NCI-H526 (cell line): Measurements from ENCODE around the gene SMC6.

Experiments used
- DNase-seq, 2 experiments: peaks; one replicate each; lab custom pipeline; 2025; lab: John Stamatoyannopoulos, UW

SMC6 gene

DNA sequence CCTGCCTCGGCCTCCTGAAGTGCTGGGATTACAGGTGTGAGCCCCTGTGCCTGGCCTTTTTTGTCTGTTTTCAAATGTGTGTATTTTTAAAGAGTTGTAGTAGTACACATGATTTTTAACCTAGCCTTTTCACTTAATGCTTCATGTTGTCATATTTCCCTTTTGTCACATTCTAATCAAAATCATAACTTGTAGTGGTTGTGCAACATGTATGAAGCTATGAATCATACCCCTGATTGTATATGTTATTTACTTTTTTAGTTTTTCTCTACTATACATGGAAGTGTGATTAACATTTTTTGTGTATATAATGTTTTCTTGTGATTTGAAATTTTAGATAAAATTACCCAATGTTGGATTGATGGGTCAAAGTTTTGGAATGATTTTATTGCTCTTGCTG lies 8.8 kb upstream of the SMC6 start:
- no peak for DNase-seq

DNA sequence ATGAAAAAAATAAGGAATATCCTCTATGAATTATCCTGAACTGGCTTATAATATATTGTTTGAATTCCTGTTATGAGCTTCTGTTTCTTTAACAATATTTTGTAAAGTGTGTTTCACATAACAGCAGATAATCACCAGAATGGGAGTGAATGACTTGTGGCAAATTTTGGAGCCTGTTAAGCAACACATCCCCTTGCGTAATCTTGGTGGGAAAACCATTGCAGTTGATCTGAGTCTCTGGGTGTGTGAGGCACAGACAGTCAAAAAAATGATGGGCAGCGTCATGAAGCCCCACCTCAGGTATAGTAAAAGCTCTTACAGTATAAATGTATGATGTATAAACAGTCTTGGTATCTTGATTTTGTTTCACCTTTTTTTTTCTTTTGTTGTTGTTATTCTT lies 6.2 kb upstream of the SMC6 start:
- no peak for DNase-seq

DNA sequence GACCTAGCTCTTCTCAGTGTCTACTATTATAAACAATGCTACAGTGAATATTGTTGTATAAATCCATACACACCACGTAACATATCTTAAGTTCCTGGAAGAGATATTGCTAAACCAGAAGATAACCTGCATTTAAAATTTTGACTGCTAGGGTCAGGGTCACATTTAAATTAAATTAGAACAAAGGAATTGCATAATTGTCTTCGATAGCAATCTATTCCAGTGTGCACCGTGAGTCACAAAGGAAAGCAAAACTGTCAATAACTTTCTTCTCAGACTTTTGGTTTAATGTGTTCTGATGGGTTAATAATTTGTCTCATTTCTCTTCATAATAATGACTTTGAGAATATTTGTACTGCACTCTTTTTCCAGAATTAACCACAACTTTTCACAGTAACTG lies 4.5 kb upstream of the SMC6 start:
- DNase-seq, result no peak

DNA sequence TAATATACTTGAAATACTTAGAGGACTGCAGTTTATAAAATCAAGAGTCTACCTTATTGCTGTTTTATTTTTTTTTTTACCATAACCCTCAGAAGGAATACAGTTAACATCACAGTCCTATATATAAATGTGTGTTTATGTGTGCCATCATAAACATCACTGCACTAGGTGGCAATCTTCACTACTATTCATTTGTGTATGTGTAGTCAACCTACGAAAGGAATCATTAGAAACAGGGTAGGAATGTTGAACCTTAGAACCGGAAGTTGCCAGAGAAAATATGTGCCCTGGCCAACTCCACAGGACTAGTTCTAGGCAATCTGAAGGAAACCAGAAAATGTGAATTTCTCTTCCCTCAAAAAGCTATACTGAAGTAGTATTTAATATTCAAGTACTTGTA lies 3.7 kb upstream of the SMC6 start:
- peak in 1 of 2 experiments; percentile 5 for DNase-seq

DNA sequence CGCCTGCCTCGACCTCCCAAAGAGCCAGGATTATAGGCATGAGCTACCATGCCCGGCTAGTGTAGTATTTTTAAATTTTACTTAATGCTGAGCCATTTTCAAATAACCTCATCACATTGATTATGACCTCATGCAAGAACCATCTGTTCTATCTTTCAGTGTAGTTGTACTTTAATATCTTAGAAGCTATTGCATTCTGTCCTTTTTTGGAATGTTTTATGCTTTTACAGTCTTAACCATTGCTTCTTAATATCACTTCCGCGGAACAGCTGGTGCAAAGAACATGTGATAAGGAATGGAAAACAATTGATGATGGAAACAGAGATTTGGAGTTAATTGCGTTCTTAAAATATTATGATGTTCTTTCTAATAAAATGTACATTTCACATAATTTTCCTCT lies 3.1 kb upstream of the SMC6 start:
- no peak for DNase-seq

DNA sequence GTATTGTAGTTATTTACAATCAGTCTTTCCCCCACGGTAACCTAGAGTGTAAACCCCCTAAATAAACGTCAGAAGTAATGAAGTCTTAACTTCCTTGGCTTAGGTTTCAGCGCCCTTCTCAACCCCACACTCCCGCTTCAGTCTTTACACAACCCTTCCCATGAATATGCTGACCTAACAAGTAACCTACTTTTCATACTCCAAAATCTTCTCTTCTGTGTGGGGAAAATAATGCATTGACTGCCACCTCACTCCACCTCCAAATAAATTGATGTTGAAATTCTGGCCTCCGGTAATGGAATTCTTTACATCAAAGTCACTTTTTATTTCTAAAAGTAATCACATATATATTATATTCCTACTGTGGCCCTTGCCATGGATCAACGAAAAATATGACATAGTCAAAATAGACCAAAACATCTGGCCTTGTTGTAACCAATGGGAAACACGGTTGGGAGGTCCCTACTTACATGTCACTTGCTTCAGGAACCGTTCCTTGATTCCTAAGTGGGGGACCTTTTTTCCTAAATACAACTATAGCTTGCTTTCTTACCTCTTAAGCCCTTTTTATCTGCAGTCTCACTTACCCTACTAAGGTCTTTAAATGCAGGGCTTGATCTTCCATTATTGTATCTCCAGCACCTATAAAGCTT lies 1.3 kb upstream of the SMC6 start:
- peak; percentile 15 to 24 for DNase-seq

DNA sequence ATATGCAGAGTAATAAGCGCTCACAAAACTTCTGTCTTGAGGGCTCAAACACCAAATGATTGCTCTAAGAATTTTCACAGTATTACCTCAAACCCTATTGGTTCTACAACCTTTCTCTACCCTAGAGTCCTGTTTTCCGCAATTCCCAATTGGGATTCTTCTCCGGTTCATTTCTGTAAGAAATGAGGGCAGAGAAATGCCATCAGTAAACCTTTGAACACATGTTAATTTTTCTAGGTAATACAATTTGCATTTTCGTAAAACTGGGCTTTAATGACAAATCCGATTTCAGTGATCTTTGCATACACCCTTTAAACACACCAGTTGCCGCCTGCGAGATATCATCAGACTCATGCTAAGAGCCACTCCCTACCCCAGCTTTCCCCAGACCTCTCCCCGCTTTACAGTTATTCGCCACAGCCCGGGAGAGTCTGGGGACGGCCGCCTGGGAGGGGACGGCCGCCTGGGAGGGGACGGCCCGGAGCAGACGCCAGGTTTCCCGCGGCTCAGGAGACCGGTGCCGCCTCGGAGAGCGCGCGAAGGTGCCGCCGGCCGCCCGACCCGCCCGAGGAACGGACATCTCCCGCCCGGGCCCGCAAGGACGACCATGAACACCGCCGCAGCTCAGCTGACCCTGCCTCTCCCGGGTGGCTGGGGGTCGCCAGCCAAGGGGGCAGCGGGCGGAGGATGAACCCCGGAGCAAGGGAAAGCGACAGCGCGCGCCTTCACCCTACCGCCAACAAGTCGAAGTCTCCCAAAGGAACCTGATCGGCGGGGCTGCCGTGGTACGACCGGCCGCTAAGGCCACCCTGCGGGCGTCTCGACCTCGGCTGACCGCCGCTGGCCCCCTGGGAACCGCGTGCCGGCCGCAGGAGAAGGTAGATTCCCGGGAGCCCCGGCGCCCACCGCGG lies 463 bp downstream of the SMC6 start:
- DNase-seq, result peak; percentile 69 to 87

DNA sequence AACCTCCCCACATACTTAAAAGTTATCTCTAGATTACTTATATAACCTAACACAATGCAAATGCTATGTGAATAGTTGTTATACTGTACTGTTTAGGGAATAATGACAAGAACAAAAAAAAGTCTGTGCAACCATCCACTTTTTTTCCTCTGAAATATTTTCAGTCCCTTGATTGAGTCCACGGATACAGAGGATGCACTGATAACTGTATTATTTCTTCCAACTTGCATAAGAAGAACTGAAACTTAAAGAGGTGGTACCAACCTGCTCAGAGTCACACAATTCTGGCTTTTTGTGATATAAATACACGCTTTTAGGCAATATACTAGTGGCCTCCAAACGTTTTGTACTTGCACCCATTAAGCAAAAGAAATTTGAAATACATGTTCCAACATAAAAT lies 1.4 kb downstream of the SMC6 start:
- DNase-seq, result no peak

DNA sequence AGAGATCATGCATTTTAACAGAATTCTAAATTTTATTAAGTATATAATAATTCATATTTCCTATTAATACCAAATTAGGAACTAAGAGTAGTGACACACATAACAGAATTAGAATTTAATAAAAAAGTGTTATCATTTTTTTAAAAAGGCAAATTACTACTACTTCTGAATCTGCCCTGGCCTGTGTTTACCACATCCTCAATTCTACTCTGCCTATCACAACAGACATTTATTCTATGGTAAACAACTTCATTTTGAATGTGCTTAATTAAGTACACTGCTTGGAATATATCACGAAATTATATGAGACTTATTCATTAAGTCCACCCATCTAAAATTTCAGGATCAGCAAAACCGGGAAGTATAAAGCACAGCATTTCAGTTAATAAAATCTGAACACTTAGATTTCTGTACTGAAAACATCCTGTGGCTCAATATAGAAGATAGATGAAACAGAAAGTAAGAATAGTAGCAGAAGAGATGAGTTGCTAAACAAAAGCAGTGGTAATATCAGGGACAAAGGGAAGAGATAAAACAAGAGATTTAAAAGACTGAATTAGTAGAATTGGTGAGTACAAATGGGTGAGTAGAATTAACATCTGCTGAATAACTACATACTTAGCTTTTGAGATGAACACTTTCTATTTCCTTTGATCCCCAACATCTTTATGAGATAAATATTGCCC lies 3.7 kb downstream of the SMC6 start:
- DNase-seq, result no peak

DNA sequence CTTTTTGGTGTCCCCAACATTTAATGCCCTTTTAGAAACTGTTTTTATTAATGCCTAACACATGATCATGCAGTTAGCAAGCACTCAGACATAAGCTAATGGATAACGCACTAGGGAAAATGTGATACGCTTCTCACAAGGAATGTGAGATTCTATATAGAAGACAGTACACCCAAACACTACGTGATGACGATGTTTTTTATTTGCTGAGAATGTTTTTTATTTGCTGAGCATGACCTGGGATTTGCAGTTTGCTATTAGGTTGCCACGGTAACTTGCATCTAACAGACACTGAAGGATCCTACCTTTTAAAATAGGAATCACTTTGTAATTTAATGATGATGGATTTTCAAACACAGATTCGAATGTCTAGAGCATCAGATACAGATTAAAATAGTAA lies 4.9 kb downstream of the SMC6 start:
- no peak for DNase-seq

DNA sequence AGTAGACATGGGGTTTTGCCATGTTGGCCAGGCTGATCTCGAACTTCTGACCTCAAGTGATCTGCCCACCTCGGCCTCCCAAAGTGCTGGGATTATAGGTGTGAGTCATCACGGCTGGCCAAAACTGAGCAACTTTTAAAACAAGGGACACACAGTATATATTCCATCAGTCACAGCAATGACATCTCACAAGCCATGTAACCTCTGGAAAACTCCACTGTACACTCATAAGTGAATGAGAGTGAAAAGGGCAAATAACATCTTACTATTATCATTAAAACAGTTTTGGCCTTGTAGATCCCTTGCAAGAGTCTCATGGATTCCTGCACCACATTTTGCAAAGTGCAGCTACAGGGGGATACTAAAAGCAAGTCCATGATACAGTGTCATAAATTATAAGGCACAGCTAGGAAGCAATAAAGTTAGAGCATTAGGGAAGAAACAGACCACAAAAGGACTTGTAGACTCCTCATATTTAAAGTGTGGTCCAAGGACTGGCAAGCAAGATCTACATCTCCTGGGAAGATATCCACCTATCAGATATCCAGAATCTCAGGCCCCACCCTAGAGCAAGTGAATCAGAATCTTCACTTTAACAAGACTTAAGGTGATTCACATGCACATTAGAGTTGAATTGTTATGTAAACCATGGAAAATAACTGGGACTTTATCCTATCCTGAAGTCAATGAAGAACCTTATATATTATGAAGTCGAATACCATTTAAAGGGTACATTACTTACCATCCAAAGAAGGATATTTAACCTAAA lies 5.7 kb downstream of the SMC6 start:
- DNase-seq, result no peak

DNA sequence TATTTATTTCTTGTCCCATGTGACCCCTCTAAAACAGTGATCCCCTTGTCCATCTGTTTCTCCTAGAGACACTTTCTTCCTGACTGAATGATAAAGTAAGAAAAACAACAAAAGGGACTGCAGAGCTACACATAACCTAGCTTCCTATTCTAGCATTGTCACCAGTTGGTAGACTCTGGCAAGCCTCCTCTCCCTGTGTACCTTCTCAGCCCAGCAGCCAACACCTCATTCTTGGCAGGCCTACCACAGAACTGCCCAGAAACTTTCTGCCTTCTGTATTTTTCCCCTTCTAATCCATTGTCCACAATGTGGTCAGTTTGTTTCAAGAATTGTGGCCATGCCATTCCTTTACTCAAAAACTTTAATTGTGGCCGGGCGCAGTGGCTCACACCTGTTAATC lies 13.4 kb downstream of the SMC6 start:
- DNase-seq, result no peak

DNA sequence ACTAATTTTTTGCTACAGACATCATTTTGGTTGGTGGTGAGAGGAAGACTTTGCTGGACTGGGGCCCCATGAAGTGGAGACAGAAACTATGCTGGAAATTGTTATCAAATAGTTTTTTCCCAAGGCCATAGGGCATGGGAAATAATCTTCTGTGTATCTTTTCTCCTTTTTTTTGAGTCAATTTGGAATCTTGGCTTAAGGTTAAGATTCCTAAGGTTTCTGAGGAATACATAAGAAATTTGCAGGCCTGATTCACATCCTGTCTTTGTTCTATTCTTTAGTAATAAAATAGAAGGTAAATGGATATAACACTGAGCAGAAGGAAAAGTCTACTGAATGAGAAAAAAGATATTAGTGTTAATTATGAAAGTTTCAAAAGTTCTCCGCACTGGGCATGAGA lies 16.6 kb downstream of the SMC6 start:
- no peak for DNase-seq

DNA sequence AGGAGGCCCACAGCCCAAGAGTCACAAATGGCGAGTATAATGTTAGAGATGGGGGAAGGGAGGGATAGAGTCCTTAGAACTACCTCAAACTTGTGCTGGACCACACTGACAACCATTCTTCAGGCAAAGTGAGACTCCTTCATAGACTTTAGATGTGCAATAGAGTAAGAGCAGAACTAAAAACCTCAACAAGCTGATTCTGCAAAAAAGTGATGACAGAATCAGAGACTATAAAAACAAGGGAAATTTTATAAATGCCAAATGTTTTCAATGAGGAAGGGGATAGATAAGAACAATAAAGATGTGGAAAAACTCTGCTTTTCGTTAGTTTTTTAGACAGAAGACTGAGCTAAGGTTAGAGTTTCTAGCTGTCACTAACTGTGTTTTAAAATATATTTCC lies 17.7 kb downstream of the SMC6 start:
- DNase-seq, result no peak

DNA sequence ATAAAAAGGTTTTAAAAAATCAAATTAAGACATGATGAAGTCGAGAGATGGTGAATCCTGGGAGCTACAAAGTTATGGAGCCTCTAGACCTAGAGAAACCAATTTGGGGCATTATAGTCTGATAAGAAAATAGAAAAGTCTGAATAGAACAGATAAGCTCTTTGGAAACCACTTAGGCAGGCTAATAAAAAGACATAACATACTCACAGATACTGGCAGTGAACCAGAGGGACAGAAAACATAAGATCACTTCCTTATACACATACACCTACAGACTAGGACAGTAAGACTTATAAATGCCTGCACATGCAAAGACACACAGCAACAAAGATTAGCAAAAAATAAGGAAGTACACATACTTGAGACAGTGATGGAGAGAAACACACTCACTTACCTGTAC lies 20.0 kb downstream of the SMC6 start:
- DNase-seq, result no peak

DNA sequence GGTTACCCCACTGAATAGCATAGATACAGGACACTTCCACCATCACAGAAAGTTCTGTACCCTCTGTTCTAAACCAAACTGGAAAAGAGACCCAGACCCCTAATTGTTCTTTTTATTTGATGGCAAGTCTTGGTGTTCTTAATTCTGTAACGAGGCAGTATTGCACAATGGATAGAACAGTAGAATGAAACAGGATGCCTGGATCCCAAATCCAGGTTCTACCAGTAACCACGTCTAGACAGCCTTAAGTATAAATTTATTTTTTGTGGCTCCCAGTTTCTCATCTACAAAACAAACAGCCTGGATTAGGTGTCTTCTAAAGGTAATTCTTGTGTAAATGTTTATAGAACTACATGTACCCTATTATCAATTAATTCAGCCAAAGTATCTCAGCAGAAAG lies 23.7 kb downstream of the SMC6 start:
- DNase-seq, result no peak

DNA sequence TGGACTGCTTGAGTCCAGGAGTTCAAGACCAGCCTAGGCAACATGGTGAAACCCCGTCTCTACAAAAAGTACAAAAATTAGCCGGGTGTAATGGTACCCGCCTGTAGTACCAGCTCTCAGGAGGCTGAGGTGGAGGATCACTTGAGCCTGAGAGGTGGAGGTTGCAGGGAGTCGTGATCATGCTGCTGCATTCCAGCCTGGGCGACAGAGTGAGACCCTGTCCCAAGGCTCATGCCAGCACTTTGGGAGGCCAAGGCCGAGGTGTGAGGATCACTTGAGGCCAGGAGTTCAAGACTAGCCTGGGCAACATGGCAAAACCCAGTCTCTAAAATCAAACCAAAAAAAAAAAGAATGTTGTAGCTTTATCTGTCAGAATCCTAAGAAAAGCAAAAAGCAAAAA lies 25.4 kb downstream of the SMC6 start:
- DNase-seq, result no peak

DNA sequence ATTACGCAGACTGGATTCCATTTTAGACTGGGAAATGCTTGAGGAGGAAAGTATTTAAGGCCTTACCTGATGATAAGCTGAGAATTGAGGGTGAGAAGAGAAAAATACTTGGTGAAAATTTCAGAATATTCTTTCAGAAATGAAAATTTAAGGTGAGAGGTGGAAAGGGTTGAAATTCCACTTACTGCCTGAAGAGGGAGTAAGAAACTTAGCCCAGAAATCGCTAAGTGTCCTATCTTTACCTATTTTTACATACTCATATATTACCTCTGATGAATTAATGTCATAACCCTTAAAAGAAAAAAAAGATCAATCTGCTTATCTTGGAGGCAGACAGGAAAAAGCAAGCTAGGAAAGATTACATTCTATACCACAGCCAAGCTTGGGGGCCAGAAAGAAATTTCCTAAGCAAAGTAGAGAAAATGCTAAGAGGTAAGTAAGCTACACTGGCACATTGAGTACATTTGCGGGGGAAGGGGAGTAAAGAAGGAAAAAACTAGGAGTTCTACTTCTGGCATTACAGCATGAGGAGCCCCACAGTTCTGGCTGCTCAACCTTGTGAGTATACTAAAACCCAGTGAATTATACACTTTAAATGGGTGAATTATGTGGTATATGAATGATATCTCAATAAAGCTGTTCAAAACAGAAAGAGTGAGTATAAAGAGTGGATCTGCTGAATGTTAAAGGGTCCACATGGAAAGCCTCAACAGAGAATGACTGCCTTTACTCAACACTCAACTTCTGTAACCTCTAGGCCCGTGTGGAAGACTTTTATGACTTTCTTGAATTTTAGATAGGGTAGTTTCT lies 33.8 kb downstream of the SMC6 start:
- DNase-seq, result peak in 1 of 2 experiments; percentile 40

DNA sequence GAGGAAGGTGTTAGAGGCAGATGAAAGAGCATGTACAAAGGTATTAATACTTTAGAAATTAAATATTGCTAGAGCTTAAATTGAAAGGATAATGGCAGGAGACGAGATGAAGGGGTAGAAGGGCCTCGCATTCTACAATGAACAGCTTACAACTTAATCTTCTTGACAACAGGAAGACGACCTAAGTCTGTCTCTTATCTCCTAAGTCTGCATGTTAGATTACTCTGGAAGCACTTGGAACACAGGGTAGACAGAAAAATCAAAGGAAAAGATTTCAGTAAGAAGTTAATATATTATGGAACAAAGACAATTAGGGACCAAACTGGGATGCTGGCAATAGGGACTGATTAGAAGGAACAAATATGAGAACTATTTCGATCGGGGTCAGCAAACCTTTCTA lies 34.9 kb downstream of the SMC6 start:
- DNase-seq, result no peak

DNA sequence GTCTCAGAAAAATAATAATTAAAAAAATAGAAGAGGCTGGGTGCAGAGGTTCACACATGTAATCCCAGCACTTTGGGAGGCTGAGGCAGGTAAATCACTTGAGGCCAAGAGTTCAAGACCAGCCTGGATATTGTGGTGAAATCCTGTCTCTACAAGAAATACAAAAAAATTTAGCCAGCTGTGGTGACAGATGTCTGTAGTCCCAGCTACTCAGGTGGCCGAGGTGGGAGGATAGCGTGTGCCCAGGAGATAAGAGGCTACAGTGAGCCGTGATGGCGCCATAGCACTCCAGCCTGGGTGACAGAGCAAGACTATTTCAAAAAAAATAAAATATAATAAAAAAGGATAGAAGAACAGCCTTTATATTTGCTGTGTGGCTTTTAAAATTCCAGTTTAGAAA lies 35.9 kb downstream of the SMC6 start:
- DNase-seq, result no peak

DNA sequence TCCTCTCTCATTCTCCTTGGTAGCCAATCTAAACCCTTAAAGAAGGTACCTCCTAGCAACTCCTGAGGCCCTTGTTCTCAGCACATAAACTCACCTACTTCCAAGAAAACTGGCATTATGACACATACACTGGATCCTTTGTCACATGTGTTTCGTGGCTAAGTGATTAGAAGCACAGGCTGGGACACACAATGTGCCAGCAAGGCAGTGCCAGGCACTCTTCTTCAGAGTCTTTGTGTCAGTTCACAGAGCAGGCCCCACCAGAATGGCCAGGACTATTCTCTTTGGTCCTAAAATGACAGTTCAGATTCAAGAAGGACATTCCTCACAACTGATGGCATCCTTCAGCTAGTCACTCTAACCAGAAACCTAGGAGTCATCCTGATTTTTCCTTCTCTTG lies 40.3 kb downstream of the SMC6 start:
- DNase-seq, result no peak
